MM.1S (cell line): ENCODE data around the gene SH3GL3.
A peak's percentile ranks its signal among the peaks of the same experiment; 100 is the strongest.

Experiments used
- CTCF ChIP-seq: fragments of 300-600 bp; sonication (generic); IDR thresholded peaks from 2 replicates; pipeline ENCODE4 v1.5.1; 2016; ENCODE audit warnings: antibody characterized with exemption, low read length, mixed read lengths
- EZH2 ChIP-seq: fragments of 300-600 bp; sonication (generic); optimal IDR thresholded peaks from 2 replicates; pipeline ENCODE3; 2017; ENCODE audit warnings: low read depth, mild to moderate bottlenecking, antibody characterized with exemption, low read length, mixed read lengths
- EZH2phosphoT487 ChIP-seq: fragments of 300-600 bp; sonication (generic); IDR thresholded peaks from 2 replicates; pipeline ENCODE4 v1.6.1; 2018; ENCODE audit warnings: antibody characterized with exemption, low read length

- TF ChIP-seq CTCF = peak; percentile 13; the same call in 1 of the 2 replicates
- TF ChIP-seq EZH2 = no peak
- TF ChIP-seq EZH2phosphoT487 = no peak
Observed at GRCh38 chr15:83436513-83437158, 10.5 kb upstream of the SH3GL3 start.
